HG02571 (cell line): ENCODE results near the gene CD70.
"Not testable (repeated sequence)": the region's sequence is repeated elsewhere in the genome, so short reads cannot be mapped to it uniquely, and the experiment has no call there.

Experiments
- ATAC-seq: cut with Tn5 transposase; IDR thresholded peaks from one replicate; pipeline ENCODE4 v1.9.1; 2021; ENCODE audit warnings: mild to moderate bottlenecking, moderate library complexity; ENCODE audit not compliant: unreplicated experiment

The CD70 gene

DNA sequence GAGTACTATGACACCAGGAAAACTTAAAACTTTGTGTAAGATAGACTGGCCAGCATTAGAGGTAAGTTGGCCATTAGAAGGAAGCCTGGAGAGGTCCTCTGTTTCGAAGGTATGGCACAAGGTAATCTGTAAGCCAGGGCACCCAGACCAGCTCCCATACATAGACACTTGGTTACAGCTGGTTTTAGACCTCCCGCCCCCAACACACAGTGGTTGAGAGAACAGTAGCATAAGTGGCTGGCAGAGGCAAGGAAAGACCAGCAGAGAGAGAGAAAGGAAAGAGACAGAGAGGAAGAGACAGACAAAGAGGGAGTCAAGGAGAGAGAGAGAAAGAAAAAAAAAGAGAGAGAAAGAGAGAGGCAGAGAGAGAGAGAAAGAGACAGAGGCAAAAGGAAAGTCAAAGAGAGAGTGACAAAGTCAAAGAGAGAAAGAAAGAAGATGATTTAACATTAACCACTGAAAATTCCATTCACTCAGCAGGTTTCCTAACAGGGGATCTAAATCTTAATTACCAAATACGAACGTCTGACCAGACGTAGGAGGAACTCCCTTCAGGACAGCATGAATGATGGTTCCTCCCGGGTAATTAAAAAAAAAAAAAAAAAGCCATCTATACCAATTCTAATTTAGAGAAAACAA lies 7.4 kb upstream of the CD70 start:
- ATAC-seq, result not testable (repeated sequence)

- not testable (repeated sequence) for ATAC-seq
Measured at GRCh38 chr19:6597471-6598253, 6.7 kb upstream of the CD70 start.

DNA sequence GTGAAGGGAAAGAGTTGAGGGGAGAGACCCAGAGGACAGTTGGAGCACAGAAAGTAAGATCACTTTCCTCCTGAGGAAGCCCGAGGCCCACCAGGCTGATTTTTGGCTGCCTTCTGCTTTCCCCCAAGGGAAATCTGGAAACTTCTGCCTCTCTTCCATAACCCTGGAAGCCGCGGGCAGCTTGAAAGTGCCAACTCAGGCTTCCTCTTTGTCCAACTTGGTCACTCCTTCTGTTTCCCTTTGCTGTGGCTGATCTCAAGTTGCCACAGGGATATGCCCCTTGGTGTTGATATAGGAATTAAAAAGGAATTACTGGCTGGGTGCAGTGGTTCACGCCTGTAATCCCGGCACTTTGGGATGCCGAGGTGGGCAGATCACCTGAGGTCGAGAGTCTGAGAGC lies 5.7 kb upstream of the CD70 start:
- no peak for ATAC-seq

DNA sequence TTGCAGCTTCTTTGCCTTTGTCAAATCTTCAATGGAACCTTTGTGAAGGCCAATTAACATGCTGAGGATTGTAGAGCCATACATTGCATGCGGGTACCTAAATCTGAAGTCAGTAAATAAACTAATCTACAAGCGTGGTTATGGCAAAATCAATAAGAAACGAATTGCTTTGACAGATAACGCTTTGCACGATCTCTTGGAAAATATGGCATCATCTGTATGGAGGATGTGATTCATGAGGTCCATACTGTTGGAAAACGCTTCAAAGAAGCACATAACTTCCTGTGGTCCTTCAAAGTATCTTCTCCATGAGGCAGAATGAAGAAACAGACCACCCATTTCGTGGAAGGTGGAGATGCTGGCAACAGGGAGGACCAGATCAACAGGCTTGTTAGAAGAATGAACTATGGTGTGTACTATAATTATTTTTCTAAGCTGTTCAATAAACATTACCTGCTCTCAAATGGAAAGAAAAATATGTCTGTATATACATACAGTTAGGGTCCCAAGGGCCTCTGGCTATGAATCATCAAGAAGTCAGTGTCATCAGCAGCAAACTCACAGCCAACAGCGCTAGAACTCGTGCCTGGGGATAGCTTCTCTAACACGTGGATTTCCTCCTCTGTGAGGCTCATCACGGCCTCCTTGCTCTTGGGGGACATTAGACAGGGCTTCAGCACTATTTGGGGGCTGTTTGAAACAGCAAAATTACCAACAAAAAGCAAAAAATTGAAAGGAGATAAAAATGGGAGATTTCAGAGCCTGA lies 2.9 kb upstream of the CD70 start:
- ATAC-seq, result no peak

- no peak for ATAC-seq
Measured at GRCh38 chr19:6590258-6590826, 608 bp downstream of the CD70 start.

DNA sequence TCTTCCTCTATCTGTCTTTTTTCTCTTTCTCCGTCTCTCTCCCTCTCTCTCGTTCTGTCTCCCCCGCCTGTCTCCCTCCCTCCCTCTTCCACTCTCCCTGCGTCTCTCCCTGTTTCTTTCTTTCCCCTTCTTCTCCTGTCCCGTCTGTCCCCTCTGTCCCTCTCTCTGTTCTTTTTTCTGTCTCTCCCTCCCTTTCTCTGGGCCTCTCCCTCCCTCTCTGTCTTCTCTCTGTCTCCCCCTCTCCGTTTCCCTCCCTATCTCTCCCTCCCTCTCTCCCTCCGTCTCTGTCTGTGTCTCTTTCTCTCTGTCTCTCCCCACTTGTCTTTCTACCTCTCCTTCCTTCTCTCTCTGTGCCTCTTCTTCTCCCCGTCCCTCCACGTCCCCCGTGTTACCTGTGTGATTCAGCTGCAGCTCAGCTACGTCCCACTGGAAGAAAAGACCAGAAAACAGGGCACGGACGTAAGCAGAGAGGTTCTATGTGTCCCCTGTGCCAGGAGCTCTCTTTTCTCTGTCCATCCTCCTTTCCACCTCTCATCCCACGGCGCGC lies 1.2 kb downstream of the CD70 start:
- no peak for ATAC-seq

- no peak for ATAC-seq
Measured at GRCh38 chr19:6588508-6589345, 2.2 kb downstream of the CD70 start.

DNA sequence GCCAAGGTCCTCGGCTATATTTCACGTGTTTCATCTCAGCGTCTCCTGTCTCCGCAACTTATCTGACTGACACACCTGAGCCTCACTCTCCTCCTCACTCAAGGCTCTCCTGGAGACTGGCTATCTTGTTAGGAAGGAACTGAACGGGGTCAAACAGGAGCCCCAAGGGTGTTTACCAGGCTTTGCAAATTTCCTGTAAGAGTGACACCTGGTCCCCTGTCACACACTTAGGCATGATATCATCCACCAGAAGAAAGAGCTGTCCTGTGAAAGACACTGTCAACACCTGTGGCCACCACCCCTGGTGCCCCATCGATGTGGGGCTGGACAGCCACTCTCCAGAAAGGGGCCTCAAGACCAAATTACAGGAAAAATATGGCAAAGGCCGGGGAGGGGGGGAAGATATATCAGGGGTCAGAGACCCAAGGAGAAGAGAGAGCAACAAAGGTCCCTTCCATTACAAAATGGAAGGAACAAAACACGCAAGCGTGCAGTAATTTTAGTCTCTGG lies 2.9 kb downstream of the CD70 start:
- no peak for ATAC-seq

GRCh38 chr19:6587093-6587820 lies 3.7 kb downstream of the CD70 start:
- no peak for ATAC-seq

DNA sequence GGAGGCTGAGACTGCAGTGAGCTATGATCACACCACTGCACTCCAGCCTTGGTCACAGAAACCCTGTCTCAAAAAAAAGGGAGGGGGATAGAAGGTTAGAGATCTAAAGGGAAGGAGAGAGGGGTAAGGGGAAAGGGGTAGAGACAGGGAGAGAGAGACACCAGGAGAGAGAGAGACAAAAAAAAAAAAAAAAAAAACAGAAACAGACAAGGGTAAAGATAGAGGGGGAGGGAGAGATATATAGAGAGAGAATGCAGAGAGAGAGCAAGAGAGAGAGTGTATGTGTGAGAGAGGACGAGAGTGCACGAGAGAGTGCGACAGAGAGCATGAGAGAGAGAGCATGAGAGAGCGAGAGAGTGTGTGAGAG lies 4.2 kb downstream of the CD70 start:
- no peak for ATAC-seq

- ATAC-seq, result no peak
Measured at GRCh38 chr19:6586056-6586455, 4.9 kb downstream of the CD70 start.

GRCh38 chr19:6582515-6583484 lies 8.2 kb downstream of the CD70 start:
- not testable (repeated sequence) for ATAC-seq

- no peak for ATAC-seq
Measured at GRCh38 chr19:6580313-6580712, 10.6 kb downstream of the CD70 start.

- no peak for ATAC-seq
Measured at GRCh38 chr19:6579450-6580178, 11.3 kb downstream of the CD70 start.

GRCh38 chr19:6577476-6578125 lies 13.3 kb downstream of the CD70 start:
- ATAC-seq, result peak; percentile 83

DNA sequence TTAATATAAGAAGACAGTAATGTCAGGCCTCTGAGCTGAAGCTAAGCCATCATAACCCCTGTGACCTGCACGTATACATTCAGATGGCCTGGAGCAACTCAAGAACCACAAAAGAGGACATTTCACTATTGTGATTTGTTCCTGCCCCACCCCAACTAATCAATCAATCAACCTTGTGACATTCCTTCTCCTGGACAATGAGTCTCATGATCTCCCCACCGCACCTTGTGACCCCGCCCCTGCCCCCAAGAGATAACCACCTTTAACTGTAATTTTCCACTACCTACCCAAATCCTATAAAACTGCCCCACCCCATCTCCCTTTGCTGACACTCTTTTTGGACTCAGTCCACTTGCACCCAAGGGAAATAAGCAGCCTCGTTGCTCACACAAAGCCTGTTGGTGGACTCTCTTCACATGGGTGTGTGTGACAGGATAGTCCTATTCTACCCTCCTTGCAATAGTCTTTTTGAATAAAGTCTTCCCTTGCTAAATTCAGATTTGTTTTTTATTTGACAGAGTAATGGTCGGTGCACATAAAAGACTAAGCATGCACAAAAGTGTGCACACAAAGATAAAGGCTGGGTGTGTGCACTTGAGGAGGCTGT lies 14.0 kb downstream of the CD70 start:
- ATAC-seq, result no peak

DNA sequence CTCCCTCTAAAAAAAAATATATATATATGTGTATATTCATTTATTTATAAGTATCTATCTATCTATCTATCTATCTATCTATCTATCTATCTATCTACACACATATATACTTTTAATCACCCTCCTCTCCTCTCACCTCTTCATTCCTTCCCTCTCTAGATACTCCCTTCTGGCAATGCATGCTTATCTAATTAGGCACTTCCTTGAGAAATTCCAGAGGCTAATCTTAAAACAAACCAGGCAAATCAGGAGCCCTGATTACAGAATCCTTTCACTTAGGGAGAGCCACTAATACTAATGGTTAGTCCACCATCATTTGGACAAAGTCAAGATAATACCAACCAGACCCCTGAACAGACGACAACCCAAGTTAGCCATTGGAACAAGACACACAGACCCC lies 17.6 kb downstream of the CD70 start:
- no peak for ATAC-seq
